Erythroblast (primary cell): ENCODE data around the gene ZNF483.
"Not testable (repeated sequence)": the region's sequence is repeated elsewhere in the genome, so short reads cannot be mapped to it uniquely, and the experiment has no call there.

Experiments used
- GATA1 ChIP-seq: IDR thresholded peaks from 2 replicates; pipeline ENCODE4 v1.6.1; 2011; ENCODE audit warnings: low read depth, mild to moderate bottlenecking, control low read depth, low read length, moderate library complexity
- POLR2A ChIP-seq: IDR thresholded peaks from 2 replicates; pipeline ENCODE4 v1.6.1; 2011; ENCODE audit warnings: mild to moderate bottlenecking, low read length

DNA sequence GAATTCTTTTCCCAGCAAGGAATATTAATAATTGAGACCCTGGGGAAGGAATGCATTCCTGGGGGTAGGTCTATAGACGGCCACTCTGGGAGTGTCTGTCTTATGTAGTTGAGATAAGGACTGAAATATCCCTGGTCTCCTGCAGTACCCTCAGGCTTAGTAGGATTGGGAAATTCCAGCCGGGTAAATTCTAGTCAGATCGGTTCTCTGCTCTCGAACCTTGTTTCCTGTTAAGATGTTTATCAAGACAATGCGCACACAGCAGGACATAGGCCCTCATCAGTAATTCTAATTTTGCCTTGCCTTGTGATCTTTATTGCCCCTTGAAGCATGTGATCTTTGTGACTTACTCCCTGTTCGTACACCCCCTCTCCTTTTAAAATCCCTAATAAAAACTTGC is 13.4 kb upstream of the ZNF483 start:
- TF ChIP-seq POLR2A, GATA1: not testable (repeated sequence)
